Measurements from ENCODE around the gene ENO4.

ENO4 gene

GRCh38 chr10:116845823-116846222 is 3.5 kb upstream of the ENO4 start:
- Histone ChIP-seq H2AK5ac (ENCODE audit: low read length) (no peak overlapping the region), H3K18ac (ENCODE audit: low read length) (no peak overlapping the region), H3K79me1 (ENCODE audit: low read length) (peaks cover 9% of the 10 kb centered on the region), H3K23ac (ENCODE audit: low read length) (no peak overlapping the region), H3K9me3 (ENCODE audit: insufficient read depth, low read depth, low read length) (no peaks in the 10 kb centered on the region), H3K4me2 (ENCODE audit: low read length) (no peak overlapping the region), H2BK120ac (ENCODE audit: insufficient read depth, low read length, poor library complexity) (no peak overlapping the region), H3K9ac (ENCODE audit: low read length) (no peak overlapping the region), H3K4me3 (ENCODE audit: low read depth, low read length) (no peak overlapping the region), H4K8ac (ENCODE audit: low read depth, low read length) (no peak overlapping the region), H3K14ac (ENCODE audit: low read length) (no peak overlapping the region), H3K79me2 (ENCODE audit: control insufficient read depth, insufficient read depth, low read length, poor library complexity) (no peaks in the 10 kb centered on the region), H3K4me1 (ENCODE audit: control insufficient read depth in 1 of 2, insufficient read depth in 2 of 2, low read length in 2 of 2) (peaks cover 4 to 11% of the 10 kb centered on the region in 2 experiments), H3K4ac (ENCODE audit: low read depth, low read length) (no peak overlapping the region), H3K27ac (ENCODE audit: low read depth, low read length) (no peak overlapping the region), H3K36me3 (ENCODE audit: control insufficient read depth in 1 of 2, insufficient read depth in 2 of 2, low read length in 2 of 2) (no peaks in the 10 kb centered on the region), H4K91ac (ENCODE audit: low read depth, low read length) (no peak overlapping the region), H2BK5ac (ENCODE audit: low read depth, low read length, poor library complexity) (no peak overlapping the region), H2BK12ac (ENCODE audit: low read length) (no peak overlapping the region), H3K27me3 (ENCODE audit: insufficient read depth, low read length) (no peaks in the 10 kb centered on the region), H4K12ac (ENCODE audit: low read depth, low read length) (no peak overlapping the region), H2AFZ (ENCODE audit: insufficient read depth, low read length, poor library complexity) (no peak overlapping the region)
- WGBS (ENCODE audit: extremely low coverage, insufficient coverage, insufficient read length): no CpG with 5 or more reads among the region's 2 CpGs
- DNase-seq: no peak

- no peaks in the 10 kb centered on the region for H3K27me3 ChIP-seq (ENCODE audit: insufficient read depth, low read length)
- H2AK5ac ChIP-seq (ENCODE audit: low read length): no peak overlapping the region
- no peak overlapping the region for H2BK5ac ChIP-seq (ENCODE audit: low read depth, low read length, poor library complexity)
- H3K9me3 ChIP-seq (ENCODE audit: insufficient read depth, low read depth, low read length): no peaks in the 10 kb centered on the region
- no peaks in the 10 kb centered on the region for H3K79me2 ChIP-seq (ENCODE audit: control insufficient read depth, insufficient read depth, low read length, poor library complexity)
- H3K4me3 ChIP-seq (ENCODE audit: low read depth, low read length): peak overlapping the region; percentile 79
- no peak overlapping the region for H2BK12ac ChIP-seq (ENCODE audit: low read length)
- H3K27ac ChIP-seq (ENCODE audit: low read depth, low read length): no peak overlapping the region
- peak overlapping the region; percentile 7 for H4K91ac ChIP-seq (ENCODE audit: low read depth, low read length)
- H3K14ac ChIP-seq (ENCODE audit: low read length): no peak overlapping the region
- WGBS (ENCODE audit: extremely low coverage, insufficient coverage, insufficient read length): no CpG with 5 or more reads among the region's 17 CpGs
- H2BK120ac ChIP-seq (ENCODE audit: insufficient read depth, low read length, poor library complexity): no peak overlapping the region
- H3K79me1 ChIP-seq (ENCODE audit: low read length): peaks cover 9% of the 10 kb centered on the region
- peak overlapping the region; percentile 88 for H3K9ac ChIP-seq (ENCODE audit: low read length)
- H3K4me1 ChIP-seq (ENCODE audit: control insufficient read depth in 1 of 2, insufficient read depth in 2 of 2, low read length in 2 of 2): peaks cover 8 to 15% of the 10 kb centered on the region in 2 experiments
- no peak overlapping the region for H3K23ac ChIP-seq (ENCODE audit: low read length)
- no peak overlapping the region for H4K12ac ChIP-seq (ENCODE audit: low read depth, low read length)
- no peak overlapping the region for H3K4ac ChIP-seq (ENCODE audit: low read depth, low read length)
- no peaks in the 10 kb centered on the region for H3K36me3 ChIP-seq (ENCODE audit: control insufficient read depth in 1 of 2, insufficient read depth in 2 of 2, low read length in 2 of 2)
- no peak for DNase-seq
- peak overlapping the region; percentile 88 for H3K4me2 ChIP-seq (ENCODE audit: low read length)
- H4K8ac ChIP-seq (ENCODE audit: low read depth, low read length): peak overlapping the region; percentile 69
- no peak overlapping the region for H3K18ac ChIP-seq (ENCODE audit: low read length)
- H2AFZ ChIP-seq (ENCODE audit: insufficient read depth, low read length, poor library complexity): peak overlapping the region; percentile 46
Observed at GRCh38 chr10:116848032-116848943, 1.0 kb upstream of the ENO4 start.

GRCh38 chr10:116848944-116849247 is 403 bp upstream of the ENO4 start:
- no peak for DNase-seq
- H2AFZ ChIP-seq (ENCODE audit: insufficient read depth, low read length, poor library complexity): peak overlapping the region; percentile 80
- peak overlapping the region; percentile 88 for H3K9ac ChIP-seq (ENCODE audit: low read length)
- no peak overlapping the region for H2AK5ac ChIP-seq (ENCODE audit: low read length)
- H4K8ac ChIP-seq (ENCODE audit: low read depth, low read length): peak overlapping the region; percentile 69
- peak overlapping the region; percentile 19 for H3K14ac ChIP-seq (ENCODE audit: low read length)
- H3K36me3 ChIP-seq (ENCODE audit: control insufficient read depth in 1 of 2, insufficient read depth in 2 of 2, low read length in 2 of 2): no peaks in the 10 kb centered on the region
- no peaks in the 10 kb centered on the region for H3K27me3 ChIP-seq (ENCODE audit: insufficient read depth, low read length)
- H2BK120ac ChIP-seq (ENCODE audit: insufficient read depth, low read length, poor library complexity): no peak overlapping the region
- no peaks in the 10 kb centered on the region for H3K9me3 ChIP-seq (ENCODE audit: insufficient read depth, low read depth, low read length)
- H3K79me1 ChIP-seq (ENCODE audit: low read length): peaks cover 9% of the 10 kb centered on the region
- peak overlapping the region; percentile 8 for H3K4ac ChIP-seq (ENCODE audit: low read depth, low read length)
- peak overlapping the region; percentile 79 for H3K4me3 ChIP-seq (ENCODE audit: low read depth, low read length)
- no peak overlapping the region for H3K23ac ChIP-seq (ENCODE audit: low read length)
- peak overlapping the region; percentile 88 for H3K4me2 ChIP-seq (ENCODE audit: low read length)
- H4K91ac ChIP-seq (ENCODE audit: low read depth, low read length): peak overlapping the region; percentile 7
- no peaks in the 10 kb centered on the region for H3K79me2 ChIP-seq (ENCODE audit: control insufficient read depth, insufficient read depth, low read length, poor library complexity)
- H3K4me1 ChIP-seq (ENCODE audit: control insufficient read depth in 1 of 2, insufficient read depth in 2 of 2, low read length in 2 of 2): peaks cover 8 to 15% of the 10 kb centered on the region in 2 experiments
- H4K12ac ChIP-seq (ENCODE audit: low read depth, low read length): peak overlapping the region; percentile 13
- peak overlapping the region; percentile 62 for H3K27ac ChIP-seq (ENCODE audit: low read depth, low read length)
- H2BK5ac ChIP-seq (ENCODE audit: low read depth, low read length, poor library complexity): peak overlapping the region; percentile 18
- no peak overlapping the region for H2BK12ac ChIP-seq (ENCODE audit: low read length)
- WGBS (ENCODE audit: extremely low coverage, insufficient coverage, insufficient read length): no CpG with 5 or more reads among the region's 23 CpGs
- peak overlapping the region; percentile 19 for H3K18ac ChIP-seq (ENCODE audit: low read length)

- H3K4me1 ChIP-seq (ENCODE audit: control insufficient read depth in 1 of 2, insufficient read depth in 2 of 2, low read length in 2 of 2): peaks cover 8 to 15% of the 10 kb centered on the region in 2 experiments
Observed at GRCh38 chr10:116850058-116850611, 836 bp downstream of the ENO4 start.

More at GRCh38 chr10:116850058-116850611, 836 bp downstream of the ENO4 start:
- Histone ChIP-seq H4K12ac (ENCODE audit: low read depth, low read length) (peak overlapping the region; percentile 70), H2AK5ac (ENCODE audit: low read length) (no peak overlapping the region), H3K4ac (ENCODE audit: low read depth, low read length) (no peak overlapping the region), H3K79me2 (ENCODE audit: control insufficient read depth, insufficient read depth, low read length, poor library complexity) (no peaks in the 10 kb centered on the region), H3K27ac (ENCODE audit: low read depth, low read length) (no peak overlapping the region), H2BK120ac (ENCODE audit: insufficient read depth, low read length, poor library complexity) (peak overlapping the region; percentile 30), H3K36me3 (ENCODE audit: control insufficient read depth in 1 of 2, insufficient read depth in 2 of 2, low read length in 2 of 2) (no peaks in the 10 kb centered on the region), H3K9me3 (ENCODE audit: insufficient read depth, low read depth, low read length) (peaks cover 2% of the 10 kb centered on the region), H3K4me2 (ENCODE audit: low read length) (peak overlapping the region; percentile 88), H3K4me3 (ENCODE audit: low read depth, low read length) (peak overlapping the region; percentile 79), H3K18ac (ENCODE audit: low read length) (peak overlapping the region; percentile 41), H3K9ac (ENCODE audit: low read length) (no peak overlapping the region), H2BK12ac (ENCODE audit: low read length) (no peak overlapping the region), H3K23ac (ENCODE audit: low read length) (no peak overlapping the region), H4K8ac (ENCODE audit: low read depth, low read length) (peak overlapping the region; percentile 94), H2BK5ac (ENCODE audit: low read depth, low read length, poor library complexity) (no peak overlapping the region), H2AFZ (ENCODE audit: insufficient read depth, low read length, poor library complexity) (peak overlapping the region; percentile 80), H3K27me3 (ENCODE audit: insufficient read depth, low read length) (no peaks in the 10 kb centered on the region), H4K91ac (ENCODE audit: low read depth, low read length) (peak overlapping the region; percentile 80), H3K14ac (ENCODE audit: low read length) (peak overlapping the region; percentile 35), H3K79me1 (ENCODE audit: low read length) (peaks cover 9% of the 10 kb centered on the region)
- no CpG with 5 or more reads among the region's 10 CpGs for WGBS (ENCODE audit: extremely low coverage, insufficient coverage, insufficient read length)
- DNase-seq: no peak

Data from trophoblast cell (in vitro differentiated cells and primary cell).